Neural progenitor cell (in vitro differentiated cells): ENCODE results near the gene ABTB2. TPM values are rescaled to one million over a fixed set of nuclear protein-coding genes. Genes with fewer than 3 reads are reported as not detected.

Experiments
- DNase-seq: peaks from one replicate; pipeline ENCODE4 v3.0.0-alpha.2; 2016; ENCODE audit warnings: low spot score
- H2AFZ ChIP-seq: fragments of 200-600 bp; sonication (generic); replicated peaks from 2 replicates; pipeline ENCODE4 v1.6.1; 2016; ENCODE audit warnings: antibody characterized with exemption
- H3F3A ChIP-seq: fragments of 200-600 bp; sonication (generic); 2 replicates; pipeline ENCODE4 v1.6.1; 2016; ENCODE audit warnings: antibody characterized with exemption, low read depth
- H3K27ac ChIP-seq: fragments of 200-600 bp; sonication (generic); 2 replicates; pipeline ENCODE4 v1.5.1; 2016; ENCODE audit warnings: mild to moderate bottlenecking
- H3K27me3 ChIP-seq: fragments of 200-600 bp; sonication (generic); 2 replicates; pipeline ENCODE4 v1.6.1; 2016; ENCODE audit warnings: mild to moderate bottlenecking, moderate library complexity
- H3K36me3 ChIP-seq: fragments of 200-600 bp; sonication (generic); 2 replicates; pipeline ENCODE4 v1.5.1; 2016
- H3K4me1 ChIP-seq: fragments of 200-600 bp; sonication (generic); 2 replicates; pipeline ENCODE4 v1.6.1; 2016; ENCODE audit warnings: mixed run types
- H3K4me2 ChIP-seq: fragments of 200-600 bp; sonication (generic); 2 replicates; pipeline ENCODE4 v1.6.1; 2016
- H3K4me3 ChIP-seq: fragments of 200-600 bp; sonication (generic); 2 replicates; pipeline ENCODE4 v1.5.1; 2016
- H3K79me2 ChIP-seq: fragments of 200-600 bp; sonication (generic); 2 replicates; pipeline ENCODE4 v1.6.1; 2016; ENCODE audit warnings: low read depth
- H3K9ac ChIP-seq: fragments of 200-600 bp; sonication (generic); 2 replicates; pipeline ENCODE4 v1.6.1; 2016
- H3K9me3 ChIP-seq: fragments of 200-600 bp; sonication (generic); 2 replicates; pipeline ENCODE4 v1.5.1; 2016; ENCODE audit warnings: low read depth
- H4K20me1 ChIP-seq: fragments of 200-600 bp; sonication (generic); 2 replicates; pipeline ENCODE4 v1.6.1; 2016; ENCODE audit warnings: low read depth
- H3K27ac Mint-ChIP-seq: 3 replicates; pipeline ENCODE4 v1.8.0; 2021; ENCODE audit warnings: mixed read lengths
- H3K27me3 Mint-ChIP-seq: 2 replicates; pipeline ENCODE4 v1.8.0; 2022; ENCODE audit warnings: low read depth, mild to moderate bottlenecking, inconsistent platforms, moderate library complexity, mixed read lengths; ENCODE audit not compliant: insufficient read depth
- H3K36me3 Mint-ChIP-seq: 3 replicates; pipeline ENCODE4 v1.8.0; 2021; ENCODE audit warnings: mixed read lengths
- H3K4me1 Mint-ChIP-seq: 3 replicates; pipeline ENCODE4 v1.8.0; 2021; ENCODE audit warnings: mixed read lengths
- H3K4me3 Mint-ChIP-seq: 3 replicates; pipeline ENCODE4 v1.8.0; 2021; ENCODE audit warnings: mild to moderate bottlenecking, moderate library complexity, mixed read lengths
- H3K9me3 Mint-ChIP-seq: 3 replicates; pipeline ENCODE4 v1.8.0; 2020; ENCODE audit warnings: mixed read lengths
- CTCF ChIP-seq: fragments of 200-600 bp; sonication (generic); IDR thresholded peaks from 2 replicates; pipeline ENCODE4 v1.5.1; 2017; ENCODE audit warnings: antibody characterized with exemption, mild to moderate bottlenecking
- EZH2 ChIP-seq: fragments of 200-600 bp; sonication (generic); IDR thresholded peaks from 2 replicates; pipeline ENCODE4 v1.6.1; 2017; ENCODE audit warnings: antibody characterized with exemption, mild to moderate bottlenecking, moderate library complexity
- EZH2phosphoT487 ChIP-seq: fragments of 200-600 bp; sonication (generic); IDR thresholded peaks from 2 replicates; pipeline ENCODE4 v1.6.1; 2017; ENCODE audit warnings: antibody characterized with exemption
- total RNA-seq: library from RNA; depleted of rRNA; stranded (reverse); fragments of >200 nt; gene quantifications from 2 replicates; pipeline ENCODE4 v1.2.3, GENCODE V29; 2015; ENCODE audit warnings: low replicate concordance

The ABTB2 gene
- total RNA-seq, 1 donor from 2014 or later: 0.37 TPM

GRCh38 chr11:34126959-34127848 lies 230.6 kb downstream of the ABTB2 start:
- H3K4me3 Mint-ChIP-seq: no peak overlapping the region
- no peaks in the 10 kb centered on the region for H3K27me3 Mint-ChIP-seq
- Histone ChIP-seq H3K9me3 (no peaks in the 10 kb centered on the region), H3K4me2 (no peak overlapping the region), H3K36me3 (peaks cover 8% of the 10 kb centered on the region), H3F3A (no peaks in the 10 kb centered on the region), H3K27me3 (no peaks in the 10 kb centered on the region), H3K79me2 (no peaks in the 10 kb centered on the region), H3K4me3 (no peak overlapping the region), H3K27ac (no peak overlapping the region), H2AFZ (no peak overlapping the region), H4K20me1 (no peaks in the 10 kb centered on the region), H3K4me1 (no peaks in the 10 kb centered on the region), H3K9ac (no peak overlapping the region)
- TF ChIP-seq EZH2phosphoT487 (no peak), CTCF (no peak), EZH2 (no peak)
- H3K36me3 Mint-ChIP-seq: peaks cover 41% of the 10 kb centered on the region
- H3K4me1 Mint-ChIP-seq: no peaks in the 10 kb centered on the region
- no peak overlapping the region for H3K27ac Mint-ChIP-seq
- DNase-seq: no peak
- no peaks in the 10 kb centered on the region for H3K9me3 Mint-ChIP-seq

GRCh38 chr11:34124885-34125668 lies 232.7 kb downstream of the ABTB2 start:
- no peaks in the 10 kb centered on the region for H3K79me2 ChIP-seq
- no peak overlapping the region for H3K4me3 ChIP-seq
- no peaks in the 10 kb centered on the region for H3K27me3 ChIP-seq
- H3K9ac ChIP-seq: no peak overlapping the region
- no peak for DNase-seq
- no peaks in the 10 kb centered on the region for H3F3A ChIP-seq
- H3K9me3 Mint-ChIP-seq: no peaks in the 10 kb centered on the region
- H3K4me1 ChIP-seq: no peaks in the 10 kb centered on the region
- peaks cover 8% of the 10 kb centered on the region for H3K36me3 ChIP-seq
- no peaks in the 10 kb centered on the region for H3K4me1 Mint-ChIP-seq
- TF ChIP-seq EZH2 (no peak), EZH2phosphoT487 (no peak), CTCF (no peak)
- H3K9me3 ChIP-seq: no peaks in the 10 kb centered on the region
- H3K36me3 Mint-ChIP-seq: peaks cover 39% of the 10 kb centered on the region
- H3K4me2 ChIP-seq: no peak overlapping the region
- H4K20me1 ChIP-seq: no peaks in the 10 kb centered on the region
- H3K4me3 Mint-ChIP-seq: no peak overlapping the region
- no peak overlapping the region for H3K27ac ChIP-seq
- no peak overlapping the region for H3K27ac Mint-ChIP-seq
- H3K27me3 Mint-ChIP-seq: no peaks in the 10 kb centered on the region
- no peak overlapping the region for H2AFZ ChIP-seq

DNA sequence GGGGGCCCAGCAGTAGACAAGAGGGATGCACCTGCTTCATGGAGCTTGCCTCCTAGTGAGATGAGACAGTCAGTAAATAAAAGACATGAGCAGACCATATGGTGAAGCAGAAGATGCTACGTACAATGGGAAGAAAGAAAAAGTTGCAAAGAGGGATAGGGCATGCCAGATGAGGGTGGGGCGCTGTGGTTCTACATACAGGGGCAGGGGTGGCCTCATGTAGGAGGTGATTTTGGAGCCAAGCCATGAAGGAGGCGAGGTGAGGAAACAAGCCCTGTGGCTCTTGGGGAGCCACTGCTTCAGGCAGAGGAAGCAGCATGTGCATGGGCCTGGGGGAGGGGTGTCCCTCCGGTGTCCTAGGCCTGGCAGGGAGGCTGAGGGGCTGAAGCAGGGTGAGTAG lies 237.2 kb downstream of the ABTB2 start:
- H3K9me3 ChIP-seq: no peaks in the 10 kb centered on the region
- no peaks in the 10 kb centered on the region for H3F3A ChIP-seq
- no peaks in the 10 kb centered on the region for H3K79me2 ChIP-seq
- no peak for DNase-seq
- Mint-ChIP-seq H3K27ac (no peak overlapping the region), H3K9me3 (no peaks in the 10 kb centered on the region), H3K4me3 (no peak overlapping the region), H3K4me1 (no peaks in the 10 kb centered on the region), H3K36me3 (peaks cover 29% of the 10 kb centered on the region), H3K27me3 (no peaks in the 10 kb centered on the region)
- TF ChIP-seq EZH2phosphoT487 (no peak), EZH2 (no peak), CTCF (no peak)
- no peak overlapping the region for H3K4me2 ChIP-seq
- no peaks in the 10 kb centered on the region for H3K4me1 ChIP-seq
- H3K4me3 ChIP-seq: no peak overlapping the region
- H2AFZ ChIP-seq: no peak overlapping the region
- no peak overlapping the region for H3K27ac ChIP-seq
- H3K36me3 ChIP-seq: no peaks in the 10 kb centered on the region
- H4K20me1 ChIP-seq: no peaks in the 10 kb centered on the region
- H3K27me3 ChIP-seq: no peaks in the 10 kb centered on the region
- no peak overlapping the region for H3K9ac ChIP-seq
